Activated effector memory CD4-positive, alpha-beta T cell treated with Interleukin-2 at 50 U/mL for 16 hours (primary cell): ENCODE data around the gene FAM186B.
"Not testable (repeated sequence)": the region's sequence is repeated elsewhere in the genome, so short reads cannot be mapped to it uniquely, and the experiment has no call there.

Experiments used
- DNase-seq: peaks from one replicate; pipeline ENCODE4 v3.0.0-alpha.2; 2020

Gene FAM186B, protein sequence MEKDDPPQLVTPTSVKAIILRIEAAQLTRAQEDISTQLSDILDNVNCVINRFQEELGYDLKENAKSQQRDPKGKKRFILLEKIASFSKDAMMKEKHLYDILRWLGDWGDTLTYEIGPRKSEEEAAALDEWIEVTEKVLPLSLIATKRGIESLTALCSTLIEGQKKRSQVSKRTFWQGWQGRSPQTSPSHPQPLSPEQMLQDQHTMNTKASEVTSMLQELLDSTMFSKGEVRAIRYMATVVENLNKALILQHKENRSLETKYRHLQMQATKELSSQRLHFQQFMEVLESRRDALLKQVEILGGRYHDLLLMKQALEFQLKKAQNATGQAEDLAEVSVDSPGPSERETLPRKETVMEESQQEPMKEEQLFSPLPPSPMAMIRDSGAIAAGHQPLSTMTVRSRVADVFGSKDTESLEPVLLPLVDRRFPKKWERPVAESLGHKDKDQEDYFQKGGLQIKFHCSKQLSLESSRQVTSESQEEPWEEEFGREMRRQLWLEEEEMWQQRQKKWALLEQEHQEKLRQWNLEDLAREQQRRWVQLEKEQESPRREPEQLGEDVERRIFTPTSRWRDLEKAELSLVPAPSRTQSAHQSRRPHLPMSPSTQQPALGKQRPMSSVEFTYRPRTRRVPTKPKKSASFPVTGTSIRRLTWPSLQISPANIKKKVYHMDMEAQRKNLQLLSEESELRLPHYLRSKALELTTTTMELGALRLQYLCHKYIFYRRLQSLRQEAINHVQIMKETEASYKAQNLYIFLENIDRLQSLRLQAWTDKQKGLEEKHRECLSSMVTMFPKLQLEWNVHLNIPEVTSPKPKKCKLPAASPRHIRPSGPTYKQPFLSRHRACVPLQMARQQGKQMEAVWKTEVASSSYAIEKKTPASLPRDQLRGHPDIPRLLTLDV

DNA sequence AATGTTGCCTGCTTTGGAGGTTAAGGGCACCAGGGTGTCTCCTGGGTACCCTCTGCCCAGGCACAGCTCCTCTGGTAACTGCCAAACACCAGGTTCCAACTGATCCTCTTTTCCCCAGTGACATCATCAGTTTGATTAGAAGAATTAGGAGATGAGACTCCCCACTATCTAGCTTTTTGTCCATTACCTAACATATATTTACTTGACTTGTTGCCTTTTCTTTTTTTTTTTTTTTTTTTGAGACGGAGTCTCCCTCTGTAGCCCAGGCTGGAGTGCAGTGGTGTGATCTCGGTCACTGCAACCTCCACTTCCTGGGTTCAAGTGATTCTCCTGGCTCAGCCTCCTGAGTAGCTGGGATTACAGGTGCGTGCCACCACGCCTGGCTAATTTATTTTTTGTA, at the start of gene FAM186B:
TSS of gene FAM186B (minus strand) at position 101 of the 400 bp plus-strand sequence. CDS start 162 bp downstream, outside the sequence.
- not testable (repeated sequence) for DNase-seq

GRCh38 chr12:49654715-49655114, 49.3 kb upstream of the FAM186B start:
- DNase-seq, result no peak

- DNase-seq, result no peak
These were observed 47.6 kb upstream of the FAM186B start for GRCh38 chr12:49652921-49653520.

- DNase-seq, result no peak
These were observed 46.4 kb upstream of the FAM186B start for GRCh38 chr12:49651855-49652254.

DNA sequence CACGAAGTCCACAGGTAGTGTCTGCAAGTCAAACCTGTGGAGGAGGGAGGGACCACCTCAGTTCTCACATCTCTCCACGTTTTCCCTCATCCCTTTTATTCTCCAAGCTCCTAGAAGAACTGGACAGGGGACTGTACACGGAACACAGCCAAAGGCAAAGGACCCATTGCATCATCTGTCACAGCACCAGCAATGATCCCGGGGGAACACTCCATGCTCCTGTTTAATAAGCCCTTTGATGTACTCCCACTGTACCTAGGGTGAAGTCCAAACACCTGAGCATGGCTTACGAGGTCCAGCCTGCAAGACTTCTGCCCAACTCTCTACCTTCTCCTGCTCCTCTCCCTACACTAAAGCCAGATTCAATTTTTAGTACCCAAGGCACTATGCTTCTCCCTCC, 44.5 kb upstream of the FAM186B start:
- no peak for DNase-seq

- no peak for DNase-seq
These were observed 44.0 kb upstream of the FAM186B start for GRCh38 chr12:49649445-49649844.

- DNase-seq, result no peak
These were observed 43.2 kb upstream of the FAM186B start for GRCh38 chr12:49648712-49649003.

GRCh38 chr12:49647827-49648711, 42.6 kb upstream of the FAM186B start:
- no peak for DNase-seq

- no peak for DNase-seq
These were observed 41.6 kb upstream of the FAM186B start for GRCh38 chr12:49646871-49647654.

DNA sequence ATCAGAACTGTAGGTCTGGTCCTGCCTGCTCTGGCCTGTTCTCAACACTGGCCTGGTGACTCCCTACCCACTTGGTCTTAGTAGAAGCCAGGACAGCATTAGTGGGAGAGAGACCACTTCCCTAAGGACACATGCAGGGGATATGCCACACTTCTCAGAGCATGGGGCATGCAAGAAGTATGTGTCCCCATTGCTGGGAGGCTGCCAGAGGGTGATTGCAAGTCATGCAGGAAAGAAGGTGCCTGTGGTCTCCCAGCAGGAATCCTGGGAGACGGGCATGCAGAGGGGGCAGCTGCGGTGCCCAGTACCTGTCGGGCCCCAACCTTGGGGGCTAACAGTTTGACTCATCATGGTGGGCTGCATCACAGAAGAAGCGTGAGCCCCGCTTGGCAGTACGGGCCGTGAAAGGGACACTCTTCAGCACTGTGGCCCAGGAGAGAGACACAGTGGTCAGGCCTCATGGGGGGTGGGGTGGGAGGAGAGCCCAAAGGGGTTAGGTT, 40.9 kb upstream of the FAM186B start:
- no peak for DNase-seq

DNA sequence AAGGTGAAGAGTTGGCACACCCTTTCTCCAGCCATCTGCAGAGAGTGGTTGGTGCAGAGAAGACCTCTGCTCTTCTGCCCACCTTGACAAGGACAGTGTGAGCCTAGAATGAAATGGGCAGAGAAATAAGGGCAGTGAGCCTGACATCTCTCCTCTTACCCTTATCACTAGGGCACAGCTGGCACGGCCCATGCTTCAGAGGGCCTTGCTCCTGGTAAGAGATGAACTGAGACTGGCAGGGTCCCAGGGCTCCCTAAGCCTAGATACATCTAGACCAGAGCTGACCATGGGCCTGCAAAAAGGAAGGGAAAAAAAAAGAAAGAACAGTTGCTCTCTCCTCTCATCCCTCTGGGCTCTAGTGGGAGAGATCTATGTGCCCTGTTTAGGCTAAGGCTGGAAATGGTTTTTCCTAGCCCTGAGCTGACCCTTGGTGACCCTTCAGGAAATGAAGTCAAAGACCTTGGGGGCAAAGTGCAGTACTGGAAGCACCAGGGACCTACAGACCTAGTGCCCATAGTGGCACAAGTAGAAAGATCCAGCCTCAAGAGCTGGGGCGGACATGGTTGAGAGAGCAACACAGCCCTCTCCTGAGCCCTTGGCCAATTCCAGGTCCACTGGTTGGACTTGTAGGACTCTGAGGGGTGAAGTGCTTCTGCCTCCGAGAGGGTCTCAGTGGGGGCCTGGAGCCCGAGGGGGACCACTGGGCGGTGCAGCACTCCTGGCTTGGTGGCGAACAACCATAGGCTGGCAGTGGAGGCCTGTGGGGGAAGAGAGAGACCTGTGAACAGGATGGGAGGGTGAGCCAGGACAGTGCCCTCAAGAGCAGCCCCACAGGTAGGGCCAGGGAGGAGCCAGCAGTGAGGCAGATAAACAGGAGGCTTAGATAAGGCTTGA, 40.0 kb upstream of the FAM186B start:
- no peak for DNase-seq

DNA sequence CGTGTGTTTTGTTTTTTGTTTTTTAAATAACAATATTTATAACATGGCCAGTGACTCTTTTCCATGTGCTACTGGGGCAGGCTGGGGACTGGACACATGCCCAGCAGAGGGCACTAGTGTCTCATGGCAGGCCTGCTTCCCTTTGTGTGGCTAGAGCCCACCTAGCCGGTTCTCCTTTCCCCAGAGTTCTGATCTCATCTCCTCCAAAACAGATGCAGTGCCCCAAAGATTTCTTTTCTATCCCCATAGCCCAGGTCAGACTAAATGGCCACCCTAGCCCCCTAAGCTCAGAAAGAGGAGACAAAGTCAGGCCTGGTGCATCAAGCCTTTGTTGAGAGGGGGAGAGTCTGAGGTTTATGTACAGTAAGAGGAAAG, 39.2 kb upstream of the FAM186B start:
- DNase-seq, result peak; percentile 68

GRCh38 chr12:49643961-49644619, 38.7 kb upstream of the FAM186B start:
- DNase-seq, result no peak

- no peak for DNase-seq
These were observed 37.7 kb upstream of the FAM186B start for GRCh38 chr12:49643135-49643534.

DNA sequence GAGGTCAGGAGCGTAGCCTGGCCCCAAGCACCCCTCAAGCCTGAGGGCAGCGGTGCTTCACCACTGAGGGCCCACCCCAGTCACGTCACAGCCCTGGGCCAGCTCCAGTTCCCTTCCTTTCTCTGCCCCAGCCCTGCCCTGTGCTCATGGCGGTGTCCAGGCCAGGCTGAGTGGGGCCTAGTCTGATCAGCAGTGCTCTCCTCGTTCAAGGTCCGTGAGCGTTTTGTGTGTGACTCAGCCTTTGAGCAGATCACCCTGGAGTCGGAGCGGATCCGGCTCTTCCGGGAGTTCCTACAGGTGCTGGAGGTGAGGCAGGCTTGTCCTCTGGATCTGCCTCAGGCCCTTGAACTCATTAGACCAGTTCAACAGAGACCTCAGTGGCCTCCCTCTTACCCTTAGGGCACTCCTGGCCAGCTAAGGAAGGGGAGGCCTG, 36.9 kb upstream of the FAM186B start:
- no peak for DNase-seq

DNA sequence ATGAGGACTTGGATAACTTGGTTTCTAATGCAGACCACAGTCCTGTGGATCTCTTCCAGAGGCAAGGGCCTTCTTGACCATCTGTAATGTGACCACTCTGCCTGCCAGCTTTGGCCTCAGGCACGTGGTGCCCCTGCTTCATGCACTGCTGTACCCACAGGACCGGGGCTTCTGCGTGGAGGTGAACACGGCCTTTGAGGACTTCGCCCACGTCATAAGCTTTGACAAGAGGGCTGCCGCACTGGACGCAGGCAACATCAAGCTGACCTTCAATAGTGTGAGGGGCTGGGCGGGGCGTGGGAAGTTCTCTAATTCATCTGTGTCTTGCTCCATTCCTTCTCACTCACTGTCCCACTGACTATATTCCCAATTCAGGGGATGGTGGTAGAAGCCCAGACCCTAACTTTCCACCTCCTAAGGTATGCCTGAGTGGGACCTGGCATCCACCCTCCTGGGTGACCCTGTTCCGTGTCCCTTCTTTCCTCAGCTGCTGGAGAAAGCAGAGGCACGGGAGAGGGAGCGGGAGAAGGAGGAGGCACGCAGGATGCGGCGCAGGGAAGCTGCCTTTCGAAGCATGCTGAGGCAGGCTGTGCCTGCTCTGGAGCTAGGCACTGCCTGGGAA, 36.4 kb upstream of the FAM186B start:
- no peak for DNase-seq

- DNase-seq, result peak; percentile 31
These were observed 31.7 kb upstream of the FAM186B start for GRCh38 chr12:49636979-49637755.

GRCh38 chr12:49636574-49636973, 31.1 kb upstream of the FAM186B start:
- DNase-seq, result no peak

GRCh38 chr12:49635656-49636055, 30.2 kb upstream of the FAM186B start:
- no peak for DNase-seq
